ENCODE data around the gene ADCK2.

- TF ChIP-seq CTCF (IDR thresholded peaks at IDR 0.05) (no peak), POLR2AphosphoS5 (IDR thresholded peaks at IDR 0.05) (peak; percentile 23), POLR2A (IDR thresholded peaks at IDR 0.05) (no peak)
These were observed 5.3 kb upstream of the ADCK2 start for GRCh38 chr7:140667476-140667875.

All from prostate gland (tissue), 2 donors.